Measurements from ENCODE around the gene PRUNE1.

Gene PRUNE1

GRCh38 chr1:151070474-151071276 is 62.4 kb downstream of the PRUNE1 start, which contains the start of gene GABPB2:
GABPB2 (plus strand) TSS chr1:151070761; CDS start chr1:151088190, 17,429 bp downstream.
- Histone ChIP-seq H3K9me2 (replicated peaks; ENCODE audit: insufficient read depth, low read length) (no peaks in the 10 kb centered on the region), H3K36me3 (replicated peaks; ENCODE audit: insufficient read depth, low read length) (no peaks in the 10 kb centered on the region), H3K4me2 (ENCODE audit: low read depth, low read length) (peak within 1 kb of the TSS; percentile 93), H2AFZ (ENCODE audit: low read length) (peak within 1 kb of the TSS; percentile 81), H3K9me3 (replicated peaks; ENCODE audit: insufficient read depth, low read length) (no peaks in the 10 kb centered on the region), H3K27ac (ENCODE audit: low read length) (peak within 1 kb of the TSS; percentile 92), H3K79me2 (ENCODE audit: low read length) (peaks cover 11% of the 10 kb centered on the region; the same call in 1 of the 2 replicates), H4K20me1 (ENCODE audit: insufficient read depth, low read length) (no peaks in the 10 kb centered on the region), H3K4me1 (ENCODE audit: low read length) (0 out of 2 replicates have a peak, but pooled peaks cover 3% of the 10 kb centered on the region), H3K4me3 (ENCODE audit: low read length) (peak within 1 kb of the TSS; percentile 92), H3F3A (ENCODE audit: insufficient read depth, low read length) (peaks cover 19% of the 10 kb centered on the region), H3K9ac (ENCODE audit: low read length) (peak within 1 kb of the TSS; percentile 94), H3K27me3 (replicated peaks; ENCODE audit: insufficient read depth, low read length) (no peaks in the 10 kb centered on the region)
- DNase-seq: peak; percentile 95
- TF ChIP-seq CTCF (IDR thresholded peaks at IDR 0.05; ENCODE audit: low read length): peak; percentile 89
- TF ChIP-seq EZH2phosphoT487 (IDR thresholded peaks at IDR 0.05; ENCODE audit: low read length): no peak

- Histone ChIP-seq H3K27ac (ENCODE audit: low read length) (no peak overlapping the region), H2AFZ (ENCODE audit: low read length) (no peak overlapping the region), H3K4me1 (ENCODE audit: low read length) (0 out of 2 replicates have a peak, but pooled peaks cover 3% of the 10 kb centered on the region), H3K4me3 (ENCODE audit: low read length) (no peak overlapping the region), H4K20me1 (ENCODE audit: insufficient read depth, low read length) (no peaks in the 10 kb centered on the region), H3K9me2 (replicated peaks; ENCODE audit: insufficient read depth, low read length) (no peaks in the 10 kb centered on the region), H3K4me2 (ENCODE audit: low read depth, low read length) (no peak overlapping the region), H3K36me3 (replicated peaks; ENCODE audit: insufficient read depth, low read length) (no peaks in the 10 kb centered on the region), H3K27me3 (replicated peaks; ENCODE audit: insufficient read depth, low read length) (no peaks in the 10 kb centered on the region), H3K79me2 (ENCODE audit: low read length) (peaks cover 11% of the 10 kb centered on the region; the same call in 1 of the 2 replicates), H3K9ac (ENCODE audit: low read length) (no peak overlapping the region), H3K9me3 (replicated peaks; ENCODE audit: insufficient read depth, low read length) (no peaks in the 10 kb centered on the region), H3F3A (ENCODE audit: insufficient read depth, low read length) (peaks cover 19% of the 10 kb centered on the region)
- no peak for DNase-seq
- TF ChIP-seq EZH2phosphoT487 (IDR thresholded peaks at IDR 0.05; ENCODE audit: low read length) (no peak), CTCF (IDR thresholded peaks at IDR 0.05; ENCODE audit: low read length) (no peak), EZH2 (optimal IDR thresholded peaks at IDR 0.05; ENCODE audit: low read depth, low read length) (no peak)
Observed at GRCh38 chr1:151072224-151072623, 64.0 kb downstream of the PRUNE1 start.
